Trophoblast cell (in vitro differentiated cells and primary cell): ENCODE measurements around the gene GPR149.
A peak's percentile ranks its signal among the peaks of the same experiment; 100 is the strongest.

Experiments
- DNase-seq, 2 donors: peaks; one replicate each; pipeline ENCODE4 v3.0.0-alpha.2; 2016
- H2AFZ ChIP-seq: 2 replicates; pipeline ENCODE4 v1.6.1; 2013; ENCODE audit warnings: low read length, moderate library complexity, mild to moderate bottlenecking; ENCODE audit not compliant: insufficient read depth, poor library complexity
- H2AK5ac ChIP-seq: 2 replicates; pipeline ENCODE4 v1.6.1; 2013; ENCODE audit warnings: mild to moderate bottlenecking, low read length
- H2BK120ac ChIP-seq: 2 replicates; pipeline ENCODE4 v1.6.1; 2013; ENCODE audit warnings: low read length, mild to moderate bottlenecking, moderate library complexity; ENCODE audit not compliant: insufficient read depth, poor library complexity
- H2BK12ac ChIP-seq: 2 replicates; pipeline ENCODE4 v1.6.1; 2013; ENCODE audit warnings: mild to moderate bottlenecking, low read length, moderate library complexity
- H2BK5ac ChIP-seq: 2 replicates; pipeline ENCODE4 v1.6.1; 2013; ENCODE audit warnings: low read length, low read depth, moderate library complexity, mild to moderate bottlenecking; ENCODE audit not compliant: poor library complexity
- H3K14ac ChIP-seq: 2 replicates; pipeline ENCODE4 v1.6.1; 2013; ENCODE audit warnings: mild to moderate bottlenecking, low read length
- H3K18ac ChIP-seq: 2 replicates; pipeline ENCODE4 v1.6.1; 2013; ENCODE audit warnings: mild to moderate bottlenecking, low read length
- H3K23ac ChIP-seq: 2 replicates; pipeline ENCODE4 v1.6.1; 2013; ENCODE audit warnings: low read length
- H3K27ac ChIP-seq: 2 replicates; pipeline ENCODE4 v1.5.1; 2013; ENCODE audit warnings: low read depth, mild to moderate bottlenecking, inconsistent platforms, low read length, moderate library complexity
- H3K27me3 ChIP-seq: 2 replicates; pipeline ENCODE4 v1.6.1; 2013; ENCODE audit warnings: inconsistent platforms, mild to moderate bottlenecking, low read length, moderate library complexity; ENCODE audit not compliant: insufficient read depth
- H3K36me3 ChIP-seq, 2 experiments: 1 replicate in 1 of 2; 2 replicates in 1 of 2; pipeline ENCODE4 v1.6.1; 2013; ENCODE audit warnings: low read length in 2 of 2, mild to moderate bottlenecking in 2 of 2, moderate library complexity in 1 of 2; ENCODE audit not compliant: insufficient read depth in 2 of 2, control insufficient read depth in 1 of 2
- H3K4ac ChIP-seq: 2 replicates; pipeline ENCODE4 v1.6.1; 2013; ENCODE audit warnings: low read depth, mild to moderate bottlenecking, low read length, moderate library complexity
- H3K4me1 ChIP-seq, 2 experiments: 1 replicate in 1 of 2; 2 replicates in 1 of 2; pipeline ENCODE4 v1.6.1; 2013; ENCODE audit warnings: low read length in 2 of 2, mild to moderate bottlenecking in 2 of 2, moderate library complexity in 1 of 2; ENCODE audit not compliant: insufficient read depth in 2 of 2, control insufficient read depth in 1 of 2
- H3K4me2 ChIP-seq: 2 replicates; pipeline ENCODE4 v1.6.1; 2013; ENCODE audit warnings: inconsistent platforms, mild to moderate bottlenecking, low read length, moderate library complexity
- H3K4me3 ChIP-seq: 2 replicates; pipeline ENCODE4 v1.5.1; 2013; ENCODE audit warnings: mild to moderate bottlenecking, low read depth, low read length, inconsistent platforms
- H3K79me1 ChIP-seq: one replicate; pipeline ENCODE4 v1.6.1; 2013; ENCODE audit warnings: low read length
- H3K79me2 ChIP-seq: 2 replicates; pipeline ENCODE4 v1.6.1; 2013; ENCODE audit warnings: low read length, mild to moderate bottlenecking; ENCODE audit not compliant: control insufficient read depth, insufficient read depth, poor library complexity
- H3K9ac ChIP-seq: 2 replicates; pipeline ENCODE4 v1.6.1; 2013; ENCODE audit warnings: mild to moderate bottlenecking, low read length
- H3K9me3 ChIP-seq: 2 replicates; pipeline ENCODE4 v1.6.1; 2013; ENCODE audit warnings: low read depth, mild to moderate bottlenecking, control low read depth, inconsistent platforms, low read length; ENCODE audit not compliant: insufficient read depth
- H4K12ac ChIP-seq: 2 replicates; pipeline ENCODE4 v1.6.1; 2013; ENCODE audit warnings: low read depth, mild to moderate bottlenecking, low read length, moderate library complexity
- H4K8ac ChIP-seq: 2 replicates; pipeline ENCODE4 v1.6.1; 2013; ENCODE audit warnings: low read depth, mild to moderate bottlenecking, low read length, moderate library complexity
- H4K91ac ChIP-seq: one replicate; pipeline ENCODE4 v1.6.1; 2013; ENCODE audit warnings: low read depth, mild to moderate bottlenecking, low read length, moderate library complexity
- WGBS: extraction: QIAGEN DNeasy Blood & Tissue Kit; methylation state at CpG from one replicate; pipeline ENCODE4 v1.1.7; 2013; ENCODE audit warnings: missing lambda C conversion rate; ENCODE audit not compliant: insufficient read length, insufficient coverage; ENCODE audit errors: extremely low coverage; 5-methylcytosine and 5-hydroxymethylcytosine counted together

Gene GPR149

GRCh38 chr3:154427685-154428285 is 2.2 kb downstream of the GPR149 start:
- H3K9me3 ChIP-seq: peaks cover 3% of the 10 kb centered on the region
- no peak overlapping the region for H3K18ac ChIP-seq
- H3K4ac ChIP-seq: no peak overlapping the region
- no peak for DNase-seq
- no peak overlapping the region for H2BK5ac ChIP-seq
- no peak overlapping the region for H2AK5ac ChIP-seq
- no peaks in the 10 kb centered on the region for H3K79me1 ChIP-seq
- WGBS: no CpG with 5 or more reads among the region's 29 CpGs
- no peak overlapping the region for H2AFZ ChIP-seq
- H3K4me2 ChIP-seq: peak overlapping the region; percentile 61
- peak overlapping the region; percentile 69 for H3K23ac ChIP-seq
- H3K27me3 ChIP-seq: peaks cover 19% of the 10 kb centered on the region
- H4K91ac ChIP-seq: no peak overlapping the region
- no peak overlapping the region for H3K4me3 ChIP-seq
- no peak overlapping the region for H2BK120ac ChIP-seq
- no peak overlapping the region for H3K14ac ChIP-seq
- no peaks in the 10 kb centered on the region for H3K79me2 ChIP-seq
- no peak overlapping the region for H3K9ac ChIP-seq
- no peak overlapping the region for H4K12ac ChIP-seq
- H2BK12ac ChIP-seq: no peak overlapping the region
- H3K36me3 ChIP-seq: no peaks in the 10 kb centered on the region
- H3K27ac ChIP-seq: no peak overlapping the region
- H4K8ac ChIP-seq: no peak overlapping the region
- peaks cover 7 to 11% of the 10 kb centered on the region in 2 experiments for H3K4me1 ChIP-seq

- Histone ChIP-seq H4K91ac (no peak overlapping the region), H3K27me3 (peaks cover 5% of the 10 kb centered on the region), H3K4ac (no peak overlapping the region)
Observed at GRCh38 chr3:154422694-154423093, 7.3 kb downstream of the GPR149 start.

GRCh38 chr3:154421083-154421482 is 8.9 kb downstream of the GPR149 start:
- Histone ChIP-seq H3K27me3 (no peaks in the 10 kb centered on the region), H3K79me1 (no peaks in the 10 kb centered on the region), H3K4me1 (no peaks in the 10 kb centered on the region), H3K79me2 (no peaks in the 10 kb centered on the region), H2BK120ac (no peak overlapping the region), H3K18ac (no peak overlapping the region), H2BK12ac (no peak overlapping the region), H2AFZ (no peak overlapping the region), H3K14ac (no peak overlapping the region), H2AK5ac (no peak overlapping the region), H4K91ac (no peak overlapping the region), H3K4ac (no peak overlapping the region), H3K9me3 (no peaks in the 10 kb centered on the region), H2BK5ac (no peak overlapping the region), H4K12ac (no peak overlapping the region), H3K23ac (no peak overlapping the region), H3K4me3 (no peak overlapping the region), H4K8ac (no peak overlapping the region), H3K27ac (no peak overlapping the region), H3K4me2 (no peak overlapping the region), H3K36me3 (no peaks in the 10 kb centered on the region), H3K9ac (no peak overlapping the region)
- no CpG with 5 or more reads among the region's 3 CpGs for WGBS
- DNase-seq: peak in 1 of 2 donors; percentile 45

More at GRCh38 chr3:154422694-154423093, 7.3 kb downstream of the GPR149 start:
- Histone ChIP-seq H3K14ac (no peak overlapping the region), H3K79me1 (no peaks in the 10 kb centered on the region), H3K79me2 (no peaks in the 10 kb centered on the region), H3K36me3 (no peaks in the 10 kb centered on the region), H3K27ac (no peak overlapping the region), H3K18ac (no peak overlapping the region), H3K4me1 (no peaks in the 10 kb centered on the region), H3K9ac (no peak overlapping the region), H2AK5ac (no peak overlapping the region), H3K23ac (no peak overlapping the region), H2BK5ac (no peak overlapping the region), H2BK12ac (no peak overlapping the region), H3K4me2 (no peak overlapping the region), H4K12ac (no peak overlapping the region), H3K4me3 (no peak overlapping the region), H2AFZ (no peak overlapping the region), H4K8ac (no peak overlapping the region), H3K9me3 (peaks cover 3% of the 10 kb centered on the region), H2BK120ac (no peak overlapping the region)
- no peak for DNase-seq

GRCh38 chr3:154398084-154398967 is 31.7 kb downstream of the GPR149 start:
- no peak overlapping the region for H2BK5ac ChIP-seq
- no peak overlapping the region for H3K4me3 ChIP-seq
- H3K9ac ChIP-seq: no peak overlapping the region
- no peak overlapping the region for H3K23ac ChIP-seq
- H2AFZ ChIP-seq: no peak overlapping the region
- H3K27ac ChIP-seq: no peak overlapping the region
- WGBS: no CpG with 5 or more reads among the region's 3 CpGs
- no peak overlapping the region for H4K8ac ChIP-seq
- H3K14ac ChIP-seq: no peak overlapping the region
- no peak overlapping the region for H2BK120ac ChIP-seq
- H3K9me3 ChIP-seq: no peaks in the 10 kb centered on the region
- H3K36me3 ChIP-seq: no peaks in the 10 kb centered on the region
- no peak overlapping the region for H3K4me2 ChIP-seq
- no peaks in the 10 kb centered on the region for H3K27me3 ChIP-seq
- no peaks in the 10 kb centered on the region for H3K79me1 ChIP-seq
- DNase-seq: no peak
- no peak overlapping the region for H3K18ac ChIP-seq
- H4K12ac ChIP-seq: no peak overlapping the region
- no peak overlapping the region for H3K4ac ChIP-seq
- H3K4me1 ChIP-seq: no peaks in the 10 kb centered on the region
- H2AK5ac ChIP-seq: no peak overlapping the region
- no peaks in the 10 kb centered on the region for H3K79me2 ChIP-seq
- no peak overlapping the region for H2BK12ac ChIP-seq
- H4K91ac ChIP-seq: no peak overlapping the region
